ENCODE data around the gene TULP4. TPM values are rescaled to one million over a fixed set of nuclear protein-coding genes. Genes with fewer than 3 reads are reported as not detected.

TULP4 gene
- total RNA-seq, 1 donor, result 131 TPM

- TF ChIP-seq, protein P1, sequence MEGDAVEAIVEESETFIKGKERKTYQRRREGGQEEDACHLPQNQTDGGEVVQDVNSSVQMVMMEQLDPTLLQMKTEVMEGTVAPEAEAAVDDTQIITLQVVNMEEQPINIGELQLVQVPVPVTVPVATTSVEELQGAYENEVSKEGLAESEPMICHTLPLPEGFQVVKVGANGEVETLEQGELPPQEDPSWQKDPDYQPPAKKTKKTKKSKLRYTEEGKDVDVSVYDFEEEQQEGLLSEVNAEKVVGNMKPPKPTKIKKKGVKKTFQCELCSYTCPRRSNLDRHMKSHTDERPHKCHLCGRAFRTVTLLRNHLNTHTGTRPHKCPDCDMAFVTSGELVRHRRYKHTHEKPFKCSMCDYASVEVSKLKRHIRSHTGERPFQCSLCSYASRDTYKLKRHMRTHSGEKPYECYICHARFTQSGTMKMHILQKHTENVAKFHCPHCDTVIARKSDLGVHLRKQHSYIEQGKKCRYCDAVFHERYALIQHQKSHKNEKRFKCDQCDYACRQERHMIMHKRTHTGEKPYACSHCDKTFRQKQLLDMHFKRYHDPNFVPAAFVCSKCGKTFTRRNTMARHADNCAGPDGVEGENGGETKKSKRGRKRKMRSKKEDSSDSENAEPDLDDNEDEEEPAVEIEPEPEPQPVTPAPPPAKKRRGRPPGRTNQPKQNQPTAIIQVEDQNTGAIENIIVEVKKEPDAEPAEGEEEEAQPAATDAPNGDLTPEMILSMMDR (IDR thresholded peaks at IDR 0.05; ENCODE audit: insufficient read depth, low read length), result no peak
- DNase-seq (ENCODE audit: low read depth), result no peak
- H3K4me3 ChIP-seq (ENCODE audit: low read depth, low read length), result no peak overlapping the region
Observed at GRCh38 chr6:158270389-158271127, 41.7 kb upstream of the TULP4 start.

DNA sequence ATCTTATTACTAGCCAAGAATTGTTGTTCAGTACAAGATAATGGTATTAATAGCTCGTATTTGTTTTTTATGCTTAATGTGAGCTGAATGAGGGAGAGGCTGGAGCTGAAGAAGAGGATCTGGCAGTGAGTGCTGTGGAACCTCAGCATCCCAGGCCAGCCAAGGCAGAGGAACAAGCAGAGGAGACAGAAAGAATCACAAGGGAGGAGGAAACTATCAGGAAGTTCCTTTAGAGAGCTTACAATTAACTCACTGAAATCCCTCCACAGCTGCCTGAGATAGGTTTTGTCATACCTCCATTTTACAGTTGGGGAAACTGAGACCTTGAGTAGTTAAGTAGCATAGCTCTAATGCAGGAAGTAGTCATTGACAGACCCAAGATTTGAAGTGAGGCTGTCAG is 39.9 kb upstream of the TULP4 start:
- no peak for DNase-seq (ENCODE audit: low read depth)
- H3K4me3 ChIP-seq (ENCODE audit: low read depth, low read length), result no peak overlapping the region
- TF ChIP-seq, protein P1 (IDR thresholded peaks at IDR 0.05; ENCODE audit: insufficient read depth, low read length), result no peak

GRCh38 chr6:158278004-158278403 is 34.3 kb upstream of the TULP4 start:
- TF ChIP-seq, protein P1 (IDR thresholded peaks at IDR 0.05; ENCODE audit: insufficient read depth, low read length), result no peak

DNA sequence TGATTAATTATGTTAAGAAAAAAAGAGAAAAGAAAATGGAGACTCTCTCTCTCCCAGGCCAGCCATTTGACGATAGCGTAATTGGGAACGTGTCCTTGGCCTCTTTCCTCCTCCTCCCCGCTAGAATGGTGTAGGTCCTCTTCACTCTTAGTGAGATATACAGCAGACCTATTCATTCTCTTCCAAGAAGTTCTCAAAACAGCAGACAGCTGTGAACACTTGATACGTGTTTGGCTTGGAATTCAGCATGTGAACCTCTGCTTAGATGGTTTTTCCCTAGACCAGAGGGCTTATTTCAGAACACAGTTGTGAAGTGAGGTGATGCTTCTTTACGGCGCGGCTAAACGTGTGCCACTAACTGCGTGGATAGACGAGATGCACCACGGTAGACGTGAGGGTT is 32.6 kb upstream of the TULP4 start:
- DNase-seq (ENCODE audit: low read depth), result peak; percentile 55
- H3K4me3 ChIP-seq (ENCODE audit: low read depth, low read length), result no peak overlapping the region
- TF ChIP-seq, protein P1 (IDR thresholded peaks at IDR 0.05; ENCODE audit: insufficient read depth, low read length), result no peak

More at GRCh38 chr6:158278004-158278403, 34.3 kb upstream of the TULP4 start:
- no peak for DNase-seq (ENCODE audit: low read depth)
- no peak overlapping the region for H3K4me3 ChIP-seq (ENCODE audit: low read depth, low read length)

GRCh38 chr6:158283304-158283980 is 28.8 kb upstream of the TULP4 start:
- TF ChIP-seq, protein P1 (IDR thresholded peaks at IDR 0.05; ENCODE audit: insufficient read depth, low read length), result no peak
- H3K4me3 ChIP-seq (ENCODE audit: low read depth, low read length), result no peak overlapping the region
- DNase-seq (ENCODE audit: low read depth), result peak; percentile 22

- peak; percentile 84 for DNase-seq (ENCODE audit: low read depth)
- no peak overlapping the region for H3K4me3 ChIP-seq (ENCODE audit: low read depth, low read length)
- TF ChIP-seq, protein P1 (IDR thresholded peaks at IDR 0.05; ENCODE audit: insufficient read depth, low read length), result no peak
Observed at GRCh38 chr6:158284007-158284875, 28.0 kb upstream of the TULP4 start.

Measured in fibroblast of the aortic adventitia (primary cell).